Choroid plexus epithelial cell (primary cell): ENCODE results near the gene KIF3B.
"Not testable (repeated sequence)": the region's sequence is repeated elsewhere in the genome, so short reads cannot be mapped to it uniquely, and the experiment has no call there.

ENCODE experiments used
- DNase-seq: peaks from one replicate; pipeline ENCODE4 v3.0.0-alpha.2; 2010; ENCODE audit warnings: low read depth
- H3K4me3 ChIP-seq: 2 replicates; pipeline ENCODE4 v1.5.1; 2011; ENCODE audit warnings: low read depth, mild to moderate bottlenecking, control low read depth, low read length, moderate library complexity
- TF ChIP-seq, protein P1 (sequence below): conservative IDR thresholded peaks from 2 replicates; pipeline ENCODE4 v1.5.1; 2011; ENCODE audit warnings: low read depth, mild to moderate bottlenecking, control low read depth, inconsistent platforms, low read length, moderate library complexity

Gene KIF3B

DNA sequence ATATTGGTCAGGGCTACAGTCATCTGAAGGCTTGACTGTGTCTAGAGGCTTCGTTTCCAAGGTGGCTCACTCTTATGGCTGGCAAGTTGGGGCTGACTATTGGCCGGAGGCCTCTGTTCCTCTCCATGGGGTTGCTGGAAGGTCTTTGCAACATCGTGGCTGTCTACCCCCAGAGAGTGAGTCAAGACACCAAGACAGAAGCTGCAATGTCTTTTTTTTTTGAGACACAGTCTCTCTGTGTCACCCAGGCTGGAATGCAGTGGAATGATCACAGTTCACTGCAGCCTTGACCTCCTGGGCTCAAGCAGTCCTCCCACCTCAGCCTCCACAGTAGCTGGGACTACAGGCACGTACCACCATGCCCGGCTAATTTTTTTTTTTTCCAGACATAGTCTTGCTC lies 29.4 kb upstream of the KIF3B start:
- DNase-seq = no peak

DNA sequence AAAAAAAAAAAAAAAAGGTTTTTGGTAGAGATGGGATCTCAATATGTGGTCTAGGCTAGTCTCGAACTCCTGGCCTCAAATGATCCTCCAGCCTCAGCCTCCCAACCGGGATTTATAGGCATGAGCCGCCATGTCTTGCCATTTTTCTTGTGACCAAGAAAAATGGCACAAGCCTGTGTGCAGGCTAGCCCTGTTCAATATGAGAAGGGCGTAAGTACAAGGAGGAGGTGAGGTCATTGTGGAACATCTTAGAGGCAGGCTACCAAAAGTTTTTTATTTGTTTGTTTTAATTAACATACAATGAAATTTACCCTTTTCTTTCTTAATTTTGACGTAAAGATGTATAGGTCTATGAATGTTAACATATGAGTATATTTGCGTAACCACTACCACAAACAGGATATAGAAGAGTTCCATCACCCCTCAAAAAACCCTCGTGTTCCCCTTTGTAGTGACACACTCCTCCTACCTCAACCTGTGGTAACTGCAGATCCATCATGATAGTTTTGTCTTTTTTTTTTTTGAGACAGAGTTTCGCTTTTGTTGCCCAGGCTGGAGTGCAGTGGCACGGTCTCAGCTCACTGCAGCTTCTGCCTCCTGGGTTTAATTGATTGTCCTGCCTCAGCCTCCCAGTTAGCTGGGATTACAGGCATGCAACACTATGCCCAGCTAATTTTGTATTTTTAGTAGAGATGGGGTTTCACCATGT lies 28.3 kb upstream of the KIF3B start:
- no peak overlapping the region for H3K4me3 ChIP-seq
- no peak for DNase-seq
- TF ChIP-seq, protein P1, sequence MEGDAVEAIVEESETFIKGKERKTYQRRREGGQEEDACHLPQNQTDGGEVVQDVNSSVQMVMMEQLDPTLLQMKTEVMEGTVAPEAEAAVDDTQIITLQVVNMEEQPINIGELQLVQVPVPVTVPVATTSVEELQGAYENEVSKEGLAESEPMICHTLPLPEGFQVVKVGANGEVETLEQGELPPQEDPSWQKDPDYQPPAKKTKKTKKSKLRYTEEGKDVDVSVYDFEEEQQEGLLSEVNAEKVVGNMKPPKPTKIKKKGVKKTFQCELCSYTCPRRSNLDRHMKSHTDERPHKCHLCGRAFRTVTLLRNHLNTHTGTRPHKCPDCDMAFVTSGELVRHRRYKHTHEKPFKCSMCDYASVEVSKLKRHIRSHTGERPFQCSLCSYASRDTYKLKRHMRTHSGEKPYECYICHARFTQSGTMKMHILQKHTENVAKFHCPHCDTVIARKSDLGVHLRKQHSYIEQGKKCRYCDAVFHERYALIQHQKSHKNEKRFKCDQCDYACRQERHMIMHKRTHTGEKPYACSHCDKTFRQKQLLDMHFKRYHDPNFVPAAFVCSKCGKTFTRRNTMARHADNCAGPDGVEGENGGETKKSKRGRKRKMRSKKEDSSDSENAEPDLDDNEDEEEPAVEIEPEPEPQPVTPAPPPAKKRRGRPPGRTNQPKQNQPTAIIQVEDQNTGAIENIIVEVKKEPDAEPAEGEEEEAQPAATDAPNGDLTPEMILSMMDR = no peak

More for the DNA sequence above, 29.4 kb upstream of the KIF3B start:
- TF ChIP-seq, protein P1 = no peak
- H3K4me3 ChIP-seq = no peak overlapping the region

DNA sequence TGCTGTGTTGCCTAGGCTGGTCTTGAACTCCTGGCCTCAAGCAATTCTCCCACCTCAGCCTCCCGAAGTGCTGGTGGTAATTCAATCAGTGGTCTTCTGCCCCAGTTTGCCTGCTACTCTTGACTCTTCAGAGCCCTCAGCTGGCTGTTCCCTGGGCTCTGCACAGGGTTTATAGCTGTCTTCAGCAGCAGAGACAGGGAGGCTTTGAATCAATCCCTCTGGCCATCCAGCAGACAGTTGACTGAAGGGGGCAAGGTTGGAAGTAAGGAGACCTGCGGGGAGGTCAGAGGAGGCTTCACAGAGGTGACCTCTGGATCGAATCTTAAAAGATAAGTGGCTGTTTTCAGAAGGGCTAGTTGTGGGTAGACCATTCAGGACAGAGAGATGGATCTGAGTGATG lies 26.0 kb upstream of the KIF3B start:
- no peak overlapping the region for H3K4me3 ChIP-seq
- no peak for DNase-seq
- TF ChIP-seq, protein P1 = no peak

DNA sequence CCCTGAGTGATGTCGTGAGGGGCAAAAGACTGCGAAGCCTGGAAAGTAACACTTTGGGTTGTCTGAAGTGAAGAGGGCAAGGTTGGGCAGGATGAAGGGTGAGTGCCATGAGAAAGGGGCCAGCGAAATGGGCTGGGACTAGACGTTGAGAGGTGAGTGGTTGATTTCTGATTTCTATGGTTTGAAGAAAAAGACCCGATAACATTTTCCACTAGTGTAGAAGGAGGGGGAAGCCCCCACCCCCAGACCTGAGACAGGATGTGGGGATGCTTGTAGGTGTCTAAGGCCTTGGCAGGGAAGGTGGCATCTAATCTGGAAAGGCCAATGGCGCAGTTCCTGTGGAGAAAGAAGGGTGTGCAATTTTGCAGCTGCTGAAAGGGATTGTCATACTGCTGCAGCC lies 25.3 kb upstream of the KIF3B start:
- TF ChIP-seq, protein P1 = no peak
- no peak overlapping the region for H3K4me3 ChIP-seq
- DNase-seq = no peak

DNA sequence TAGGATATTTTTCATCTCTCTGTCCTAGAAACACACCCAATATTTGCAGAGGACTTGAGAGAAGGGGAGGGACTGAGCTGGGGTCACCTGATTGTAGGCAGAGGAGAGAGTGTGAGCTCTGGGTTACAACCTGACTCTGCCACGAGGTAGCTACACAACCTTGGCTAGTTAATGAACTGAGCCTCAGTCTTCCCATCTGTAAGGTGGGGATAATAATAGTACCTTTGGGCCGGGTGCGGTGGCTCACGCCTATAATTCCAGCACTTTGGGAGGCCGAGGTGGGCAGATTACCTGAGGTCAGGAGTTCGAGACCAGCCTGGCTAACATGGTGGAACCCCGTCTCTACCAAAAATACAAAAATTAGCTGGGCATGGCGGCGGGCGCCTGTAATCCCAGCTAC lies 16.5 kb upstream of the KIF3B start:
- not testable (repeated sequence) for H3K4me3 ChIP-seq, DNase-seq

DNA sequence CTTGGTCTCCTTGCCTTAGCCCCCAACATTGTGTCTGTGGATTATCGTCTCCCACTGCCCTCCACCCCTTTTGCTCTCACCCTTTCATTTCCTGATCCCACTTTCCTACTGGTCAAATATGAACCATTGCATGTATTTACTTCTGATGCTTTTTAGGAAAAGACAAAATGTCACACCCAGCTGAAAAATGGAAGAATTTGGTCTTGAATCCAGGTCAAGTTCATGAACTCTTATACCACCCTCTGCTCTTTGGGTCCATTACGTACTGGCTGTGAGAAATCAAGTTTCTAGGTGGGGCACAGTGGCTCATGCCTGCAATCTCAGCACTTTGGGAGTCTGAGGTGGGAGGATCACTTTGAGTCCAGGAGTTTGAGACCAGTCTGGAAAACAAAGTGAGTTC lies 15.8 kb upstream of the KIF3B start:
- no peak overlapping the region for H3K4me3 ChIP-seq
- no peak for DNase-seq
- TF ChIP-seq, protein P1 = no peak

DNA sequence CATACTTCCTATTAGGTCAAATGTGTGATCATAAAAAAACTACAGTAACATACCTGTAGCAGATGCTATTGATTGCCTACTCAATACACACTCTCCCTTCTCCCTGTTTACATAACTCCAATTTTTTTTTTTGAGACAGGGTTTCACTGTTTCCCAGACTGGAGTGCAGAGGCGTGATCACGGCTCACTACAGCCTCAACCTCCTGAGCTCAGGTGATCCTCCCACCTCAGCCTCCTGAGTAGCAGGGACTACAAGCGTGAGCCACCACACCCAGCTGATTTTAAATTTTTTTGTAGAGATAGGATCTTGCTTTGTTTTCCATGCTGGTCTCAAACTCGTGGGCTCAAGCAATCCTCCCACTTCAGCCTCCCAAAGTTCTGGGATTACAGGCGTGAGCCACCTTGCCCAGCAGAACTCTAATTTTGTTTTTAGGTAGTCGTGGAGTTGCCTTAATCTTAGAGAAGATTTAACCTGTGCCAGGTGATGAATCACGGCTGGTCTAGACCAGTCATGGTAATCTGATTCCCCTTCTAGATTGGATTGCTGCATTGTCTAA lies 14.0 kb upstream of the KIF3B start:
- no peak overlapping the region for H3K4me3 ChIP-seq
- TF ChIP-seq, protein P1 = no peak
- no peak for DNase-seq
